T-helper 1 cell (primary cell): ENCODE results near the gene SLC35E2B.
"Not testable (repeated sequence)": the region's sequence is repeated elsewhere in the genome, so short reads cannot be mapped to it uniquely, and the experiment has no call there.

Experiments
- DNase-seq, 5 donors: peaks; one replicate each; pipeline ENCODE4 v3.0.0-alpha.2; 2012 to 2020

SLC35E2B gene

DNA sequence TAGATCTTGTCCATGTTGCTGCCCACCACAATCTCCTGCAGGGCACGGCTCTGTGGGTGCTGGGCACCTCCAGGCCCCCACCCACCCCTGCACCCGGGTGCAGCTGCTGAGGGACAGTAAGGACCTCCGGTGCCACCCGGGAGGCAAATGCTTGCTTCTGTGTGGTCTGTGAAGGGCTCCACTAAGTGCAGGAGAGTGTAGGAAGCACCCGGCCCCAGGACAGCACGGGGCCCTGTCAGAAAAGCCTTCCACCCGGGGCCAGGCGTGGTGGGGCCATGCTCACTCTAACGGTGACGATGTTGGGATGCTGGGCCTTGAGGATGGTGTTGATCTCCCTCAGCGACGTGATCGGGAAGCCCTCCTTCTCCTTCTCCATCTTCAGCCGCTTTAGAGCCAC is 55.1 kb downstream of the SLC35E2B start:
- DNase-seq, result peak in 1 of 5 donors; percentile 2

- not testable (repeated sequence) for DNase-seq
Observed at GRCh38 chr1:1636621-1637478, 55.7 kb downstream of the SLC35E2B start.

DNA sequence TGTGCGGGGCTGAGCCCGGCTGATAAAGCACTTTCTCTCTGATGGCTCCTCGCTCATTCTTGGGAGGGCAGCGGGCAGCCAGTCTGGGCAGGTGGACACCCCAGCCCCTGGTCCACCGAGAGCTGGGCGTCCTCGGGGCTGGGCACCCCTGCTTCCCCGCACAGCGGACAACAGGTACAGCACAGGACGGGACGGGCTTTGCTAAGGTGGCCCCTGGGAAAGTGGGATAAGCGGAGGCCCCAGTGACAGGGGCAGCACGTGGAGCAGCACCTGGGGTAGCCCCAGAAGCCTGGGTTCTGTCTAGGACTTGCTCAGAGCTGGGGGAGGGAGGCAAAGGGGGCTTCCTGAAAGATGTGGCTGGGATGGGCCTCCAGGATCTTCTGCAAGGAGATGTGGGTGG is 58.0 kb downstream of the SLC35E2B start:
- DNase-seq, result not testable (repeated sequence)

DNA sequence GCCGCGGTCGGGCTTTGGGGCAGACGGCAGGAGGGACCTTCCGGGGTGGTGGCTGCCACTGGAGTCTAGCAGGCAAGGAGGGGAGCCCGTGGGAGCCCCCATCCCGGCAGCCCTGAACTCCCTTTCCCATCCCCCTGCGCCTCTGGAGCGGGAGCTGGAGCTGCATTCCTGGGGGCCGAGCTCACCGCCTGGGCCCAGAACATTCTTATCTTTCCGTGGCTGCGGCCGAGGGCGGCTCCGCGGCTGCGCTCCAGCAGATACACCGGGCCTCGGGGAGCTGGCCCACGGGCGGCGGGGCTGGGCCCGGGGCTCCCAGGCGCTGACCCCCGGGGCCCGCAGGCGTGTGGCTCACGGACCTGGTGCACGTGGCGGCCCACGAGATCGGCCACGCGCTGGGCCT is 59.2 kb downstream of the SLC35E2B start:
- DNase-seq, result not testable (repeated sequence)

DNA sequence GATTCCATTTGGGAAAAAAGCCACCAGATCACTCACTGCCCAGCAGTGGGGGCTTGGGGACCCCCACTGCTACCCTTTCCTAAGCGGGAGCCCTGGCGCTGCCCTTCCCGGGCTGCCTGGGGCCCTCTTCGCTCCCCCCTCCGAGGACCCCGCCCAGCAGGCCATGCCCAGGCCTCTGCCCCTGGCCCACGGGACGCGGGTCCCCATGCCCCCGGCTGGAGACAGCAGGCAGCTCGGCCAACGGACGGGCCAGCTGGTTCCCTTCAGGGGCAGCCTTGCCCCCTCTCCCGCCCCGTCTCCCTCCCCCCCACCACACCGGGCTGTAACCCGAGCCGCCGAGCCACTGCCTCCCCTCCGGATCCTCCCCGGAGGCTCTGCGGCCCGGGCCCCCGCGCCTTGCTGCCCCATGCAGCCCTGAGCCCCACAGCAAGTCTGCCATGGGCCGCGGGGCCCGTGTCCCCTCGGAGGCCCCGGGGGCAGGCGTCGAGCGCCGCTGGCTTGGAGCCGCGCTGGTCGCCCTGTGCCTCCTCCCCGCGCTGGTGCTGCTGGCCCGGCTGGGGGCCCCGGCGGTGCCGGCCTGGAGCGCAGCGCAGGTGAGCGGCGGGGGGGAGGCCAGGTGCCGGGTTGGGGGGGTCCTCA is 60.7 kb downstream of the SLC35E2B start, which contains the start of gene MMP23B:
Gene MMP23B, plus strand, starts transcription at position 392 of the 639 bp plus-strand sequence. Its CDS starts 46 bp downstream, at position 438.
- DNase-seq, result no peak

DNA sequence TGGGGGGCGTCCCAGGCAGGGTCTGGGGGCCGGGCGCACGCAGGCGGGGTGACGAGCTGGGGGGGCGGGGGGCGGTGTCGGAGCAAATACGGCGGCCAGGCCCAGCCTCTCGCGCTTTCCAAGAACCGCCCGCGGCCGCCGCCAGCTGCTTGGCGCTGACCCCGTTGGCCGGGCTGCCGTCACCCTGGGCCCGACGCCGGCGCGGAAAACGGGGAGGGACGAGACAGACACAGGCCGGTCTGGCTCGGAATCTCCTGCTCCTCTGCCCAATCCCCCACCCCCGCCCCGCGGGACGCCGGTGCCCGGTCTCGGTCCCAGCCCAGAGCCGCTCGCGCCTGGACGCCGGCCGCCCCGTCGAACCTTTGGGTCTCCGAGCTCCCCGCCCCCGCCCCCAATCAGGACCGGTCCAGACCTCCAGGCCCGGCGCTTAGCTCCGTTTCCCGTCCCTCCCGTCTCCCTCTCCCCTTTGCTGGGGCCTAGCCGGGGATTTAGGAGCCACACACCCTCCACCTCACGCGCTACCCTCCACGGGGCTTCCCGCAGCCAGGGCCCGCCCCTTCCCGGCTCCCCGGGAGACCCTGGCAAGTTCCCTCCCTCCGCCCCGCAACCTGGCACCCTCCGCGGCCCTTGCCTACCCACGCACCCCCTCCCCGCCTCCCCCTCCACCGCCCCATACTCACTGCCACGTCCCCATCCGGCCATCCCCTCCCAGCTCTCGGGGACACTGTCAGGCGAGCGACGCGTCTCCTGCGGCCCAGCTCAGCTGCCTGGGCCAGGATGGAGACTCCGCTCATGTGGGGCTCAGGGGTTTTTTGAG is 61.4 kb downstream of the SLC35E2B start:
- peak in 1 of 5 donors; percentile 33 for DNase-seq

DNA sequence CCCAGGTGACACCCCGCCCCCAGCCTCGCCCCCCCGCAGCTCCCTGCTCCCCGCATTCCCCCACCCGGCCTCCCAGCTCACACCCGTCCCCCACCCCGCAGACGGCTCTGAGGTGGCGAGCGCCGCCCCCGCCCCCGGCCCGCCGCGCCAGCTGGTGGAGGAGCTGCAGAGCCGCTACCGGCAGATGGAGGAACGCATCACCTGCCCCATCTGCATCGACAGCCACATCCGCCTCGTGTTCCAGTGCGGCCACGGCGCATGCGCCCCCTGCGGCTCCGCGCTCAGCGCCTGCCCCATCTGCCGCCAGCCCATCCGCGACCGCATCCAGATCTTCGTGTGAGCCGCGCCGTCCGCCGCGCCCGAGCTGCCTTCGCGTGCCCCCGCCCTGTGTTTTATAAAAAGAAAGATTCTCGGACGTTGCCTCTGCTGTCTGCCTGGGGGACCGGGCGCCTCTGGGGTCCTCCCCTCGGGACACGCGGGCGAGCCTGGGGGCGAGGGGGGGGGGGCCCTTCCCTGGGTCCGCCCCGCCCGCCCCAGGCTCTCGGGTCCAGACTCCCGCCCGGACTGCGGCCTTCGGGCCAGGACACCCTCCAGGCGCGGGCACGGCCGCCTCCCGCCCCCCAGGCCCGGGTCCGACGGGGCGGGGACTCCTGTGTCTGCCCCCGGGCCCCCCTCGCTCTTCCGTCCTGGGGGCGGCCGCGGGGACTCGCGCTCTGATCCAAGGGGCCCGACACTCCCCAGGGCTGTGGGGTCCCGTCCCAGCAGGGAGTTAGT is 62.2 kb downstream of the SLC35E2B start:
- DNase-seq, result peak; percentile 91 to 96 (median 92)

DNA sequence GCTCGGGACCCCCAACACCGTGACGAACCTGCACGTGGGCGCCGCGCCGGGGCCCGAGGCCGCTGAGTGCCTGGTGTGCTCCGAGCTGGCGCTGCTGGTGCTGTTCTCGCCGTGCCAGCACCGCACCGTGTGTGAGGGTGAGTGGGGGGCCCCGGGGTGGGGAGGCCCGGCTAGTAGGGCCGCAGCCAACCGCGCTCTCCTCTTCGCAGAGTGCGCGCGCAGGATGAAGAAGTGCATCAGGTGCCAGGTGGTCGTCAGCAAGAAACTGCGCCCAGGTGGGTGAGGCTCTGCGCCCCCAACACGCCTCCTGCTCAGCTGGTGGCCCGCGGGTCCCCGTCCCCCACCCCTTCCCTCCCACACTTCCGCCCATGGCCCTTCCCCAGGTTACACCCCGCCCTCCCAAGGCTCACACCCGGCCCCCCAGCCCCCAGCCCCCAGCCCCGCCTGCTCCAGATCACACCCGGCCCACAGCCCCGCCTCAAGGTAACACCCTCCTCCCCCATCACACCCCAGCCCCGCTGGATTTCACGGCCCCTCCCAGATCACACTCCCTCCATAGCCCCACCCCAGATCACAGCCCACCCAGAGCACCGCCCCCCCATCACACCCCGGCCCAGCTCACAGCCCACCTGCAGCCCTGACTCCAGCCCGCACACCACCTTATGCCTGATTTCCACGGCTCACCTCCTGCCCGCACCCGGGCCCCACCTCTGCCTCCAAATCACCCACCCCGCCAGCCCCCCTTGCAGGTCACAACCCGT is 63.0 kb downstream of the SLC35E2B start:
- DNase-seq, result peak; percentile 38 to 78 (median 73)

DNA sequence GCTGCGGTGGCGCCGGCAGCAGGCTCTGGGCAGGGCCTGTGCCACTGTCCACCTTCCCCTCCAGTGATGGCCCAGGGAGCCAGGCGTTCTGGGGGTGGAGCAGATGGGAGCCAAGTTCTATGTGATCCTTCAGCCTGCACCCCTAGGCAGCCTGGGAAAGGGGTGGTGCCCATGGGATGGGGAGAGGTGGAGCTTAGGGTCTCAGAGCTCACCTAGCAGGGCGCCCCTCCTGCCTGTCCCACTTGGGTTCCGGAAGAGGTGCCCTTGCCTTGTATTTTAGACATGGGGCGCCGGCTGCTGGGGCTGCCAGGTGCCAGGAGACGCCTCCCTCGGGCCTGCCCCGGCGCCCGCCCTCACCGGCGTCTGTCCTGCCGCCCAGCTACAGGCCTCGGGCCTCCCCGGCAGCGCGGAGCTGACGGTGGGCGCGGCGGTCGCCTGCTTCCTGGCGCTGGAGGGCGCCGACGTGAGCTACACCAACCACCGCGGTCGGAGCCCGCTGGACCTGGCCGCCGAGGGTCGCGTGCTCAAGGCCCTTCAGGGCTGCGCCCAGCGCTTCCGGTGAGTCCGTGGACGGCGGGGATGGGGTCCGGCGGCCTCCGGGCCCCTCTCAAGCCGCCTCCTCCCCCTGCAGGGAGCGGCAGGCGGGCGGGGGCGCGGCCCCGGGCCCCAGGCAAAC is 63.7 kb downstream of the SLC35E2B start:
- peak in 2 of 5 donors; percentile 16 to 43 for DNase-seq

DNA sequence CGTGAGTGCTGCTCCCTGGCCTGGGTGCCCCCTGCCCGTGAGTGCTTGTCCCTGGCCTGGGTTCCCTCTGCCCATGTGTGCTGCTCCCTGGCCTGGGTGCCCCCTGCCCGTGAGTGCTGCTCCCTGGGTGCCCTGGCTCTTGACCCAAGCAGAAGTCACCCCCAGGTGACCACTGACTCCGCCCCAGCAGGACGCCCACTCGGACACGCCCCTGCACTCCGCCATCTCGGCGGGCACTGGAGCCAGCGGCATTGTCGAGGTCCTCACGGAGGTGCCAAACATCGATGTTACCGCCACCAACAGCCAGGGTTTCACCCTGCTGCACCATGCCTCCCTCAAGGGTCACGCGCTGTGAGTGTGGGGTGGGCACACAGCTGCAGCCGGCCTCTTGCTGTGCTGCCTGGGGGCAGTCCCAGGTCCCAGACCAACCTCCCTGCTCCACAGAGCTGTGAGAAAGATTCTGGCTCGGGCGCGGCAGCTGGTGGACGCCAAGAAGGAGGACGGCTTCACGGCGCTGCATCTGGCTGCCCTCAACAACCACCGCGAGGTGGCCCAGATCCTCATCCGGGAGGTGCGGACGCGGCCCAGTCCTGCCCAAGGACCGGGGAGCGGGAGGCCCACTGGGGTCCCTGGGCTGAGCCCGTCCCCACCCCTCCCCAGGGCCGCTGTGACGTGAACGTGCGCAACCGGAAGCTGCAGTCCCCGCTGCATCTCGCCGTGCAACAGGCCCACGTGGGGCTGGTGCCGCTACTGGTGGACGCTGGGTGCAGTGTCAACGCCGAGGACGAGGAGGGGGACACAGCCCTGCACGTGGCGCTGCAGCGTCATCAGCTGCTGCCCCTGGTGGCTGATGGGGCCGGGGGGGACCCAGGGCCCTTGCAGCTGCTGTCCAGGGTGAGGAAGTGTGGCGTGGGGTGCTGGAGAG is 64.5 kb downstream of the SLC35E2B start:
- peak in 1 of 5 donors; percentile 2 for DNase-seq

GRCh38 chr1:1627261-1627828 is 65.2 kb downstream of the SLC35E2B start:
- peak in 1 of 5 donors; percentile 2 for DNase-seq

- no peak for DNase-seq
Observed at GRCh38 chr1:1626207-1627141, 66.1 kb downstream of the SLC35E2B start.

- no peak for DNase-seq
Observed at GRCh38 chr1:1625824-1626206, 66.8 kb downstream of the SLC35E2B start.

GRCh38 chr1:1625404-1625775 is 67.2 kb downstream of the SLC35E2B start:
- DNase-seq, result no peak

GRCh38 chr1:1624443-1625403 is 67.9 kb downstream of the SLC35E2B start:
- no peak for DNase-seq

GRCh38 chr1:1623631-1624442 is 68.8 kb downstream of the SLC35E2B start:
- no peak for DNase-seq
